Activated naive CD4-positive, alpha-beta T cell treated with anti-CD3 and anti-CD28 coated beads for 36 hours (primary cell): Measurements from ENCODE around the gene H6PD. TPM values are rescaled to one million over a fixed set of nuclear protein-coding genes. Genes with fewer than 3 reads are reported as not detected.

Experiments
- CTCF ChIA-PET: fragments of 350-600 bp; sonication (Branson Sonifier 250); formaldehyde crosslinking; loops from one replicate; lab custom pipeline; 2021; ENCODE audit warnings: antibody characterized with exemption; lab: Charles Lee
- DNase-seq: peaks from one replicate; pipeline ENCODE4 v3.0.0-alpha.2; 2020
- H3K27ac Mint-ChIP-seq: one replicate; pipeline ENCODE4 v1.8.0; 2021; ENCODE audit warnings: mild to moderate bottlenecking, mixed read lengths
- H3K27me3 Mint-ChIP-seq: one replicate; pipeline ENCODE4 v1.8.0; 2021; ENCODE audit warnings: low read depth, mixed read lengths
- H3K36me3 Mint-ChIP-seq: one replicate; pipeline ENCODE4 v1.8.0; 2021; ENCODE audit warnings: low read depth, mixed read lengths
- H3K4me1 Mint-ChIP-seq: one replicate; pipeline ENCODE4 v1.8.0; 2021; ENCODE audit warnings: low read depth, mixed read lengths
- H3K4me3 Mint-ChIP-seq: one replicate; pipeline ENCODE4 v1.8.0; 2021; ENCODE audit warnings: mild to moderate bottlenecking, moderate library complexity, mixed read lengths
- H3K9me3 Mint-ChIP-seq: one replicate; pipeline ENCODE4 v1.8.0; 2021; ENCODE audit warnings: mixed read lengths
- intact Hi-C: fragments of 100-400 bp; cut with micrococcal nuclease; formaldehyde crosslinking; loops from one replicate; pipeline ENCODE4 v1.15.1; 2023
- total RNA-seq, 2 experiments: library from RNA; stranded (reverse); gene quantifications; one replicate each; pipeline ENCODE4 v1.2.3, GENCODE V29; 2021

Gene H6PD
- total RNA-seq, 2 experiments from 2014 or later: 7.8 to 8.3 TPM

DNA sequence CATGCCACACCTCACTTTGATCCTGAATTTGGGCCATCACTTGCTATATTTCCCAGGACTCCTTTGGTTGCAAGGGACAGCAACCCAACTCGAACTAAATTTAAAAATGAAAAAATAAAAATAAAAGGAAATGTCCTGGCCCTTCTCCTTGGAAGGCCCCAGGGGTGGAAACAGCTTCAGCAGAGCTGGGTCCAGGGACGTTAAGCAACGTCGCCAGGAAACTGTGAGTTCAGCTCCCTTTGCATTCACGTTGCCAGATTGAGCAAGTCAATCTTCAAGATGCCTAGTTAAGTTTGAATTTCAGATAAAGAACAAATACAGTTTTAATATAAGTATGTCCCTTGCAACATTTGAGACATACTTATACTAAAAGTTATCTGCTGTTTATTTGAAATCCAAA, 43.5 kb downstream of the H6PD start:
- CTCF ChIA-PET: interaction anchor here (1.8 kb wide), 1 partner anchor 11 kb away, joined by 7 read pairs; no protein-coding TSS in a partner anchor

DNA sequence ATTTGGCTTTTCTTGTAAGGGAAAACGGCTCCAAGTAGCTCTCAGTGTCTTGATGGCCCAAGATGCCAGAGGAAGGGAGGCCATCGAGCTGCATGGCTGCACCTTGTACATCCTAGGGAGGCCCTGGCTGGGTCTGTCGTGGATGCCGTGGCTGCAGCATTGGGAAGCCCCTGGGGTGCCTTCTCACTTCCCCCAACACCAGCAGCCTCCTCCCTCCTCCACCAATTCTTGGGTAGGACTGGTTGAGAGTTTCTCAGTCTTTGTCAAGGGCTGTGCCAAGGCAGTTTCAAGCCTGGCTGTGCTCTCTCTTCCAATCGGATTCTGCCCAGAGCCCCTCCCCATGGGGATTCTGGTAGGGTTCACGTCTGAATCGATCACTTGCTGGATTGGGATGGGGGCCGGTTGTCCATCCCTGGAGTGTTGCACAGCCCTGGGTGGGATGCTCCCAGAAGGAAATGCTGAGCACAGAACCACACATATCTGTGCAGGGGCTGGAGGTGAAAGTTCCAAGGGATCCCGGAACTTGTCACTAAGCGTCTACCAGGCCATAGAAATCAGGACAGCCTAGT, 44.1 kb downstream of the H6PD start:
- no peak for DNase-seq
- CTCF ChIA-PET: interaction anchor here (1.8 kb wide), 1 partner anchor 11 kb away, joined by 7 read pairs; no protein-coding TSS in a partner anchor
- Mint-ChIP-seq H3K9me3 (peaks cover 2% of the 10 kb centered on the region), H3K36me3 (no peaks in the 10 kb centered on the region), H3K4me3 (no peak overlapping the region), H3K4me1 (peaks cover 37% of the 10 kb centered on the region), H3K27ac (no peak overlapping the region), H3K27me3 (no peaks in the 10 kb centered on the region)
- intact Hi-C loops: no loop called here

More for the DNA sequence above, 43.5 kb downstream of the H6PD start:
- intact Hi-C loops: no loop called here
- H3K9me3 Mint-ChIP-seq: peaks cover 2% of the 10 kb centered on the region
- no peak for DNase-seq
- no peaks in the 10 kb centered on the region for H3K36me3 Mint-ChIP-seq
- H3K4me3 Mint-ChIP-seq: no peak overlapping the region
- H3K4me1 Mint-ChIP-seq: peaks cover 37% of the 10 kb centered on the region
- H3K27me3 Mint-ChIP-seq: no peaks in the 10 kb centered on the region
- no peak overlapping the region for H3K27ac Mint-ChIP-seq

DNA sequence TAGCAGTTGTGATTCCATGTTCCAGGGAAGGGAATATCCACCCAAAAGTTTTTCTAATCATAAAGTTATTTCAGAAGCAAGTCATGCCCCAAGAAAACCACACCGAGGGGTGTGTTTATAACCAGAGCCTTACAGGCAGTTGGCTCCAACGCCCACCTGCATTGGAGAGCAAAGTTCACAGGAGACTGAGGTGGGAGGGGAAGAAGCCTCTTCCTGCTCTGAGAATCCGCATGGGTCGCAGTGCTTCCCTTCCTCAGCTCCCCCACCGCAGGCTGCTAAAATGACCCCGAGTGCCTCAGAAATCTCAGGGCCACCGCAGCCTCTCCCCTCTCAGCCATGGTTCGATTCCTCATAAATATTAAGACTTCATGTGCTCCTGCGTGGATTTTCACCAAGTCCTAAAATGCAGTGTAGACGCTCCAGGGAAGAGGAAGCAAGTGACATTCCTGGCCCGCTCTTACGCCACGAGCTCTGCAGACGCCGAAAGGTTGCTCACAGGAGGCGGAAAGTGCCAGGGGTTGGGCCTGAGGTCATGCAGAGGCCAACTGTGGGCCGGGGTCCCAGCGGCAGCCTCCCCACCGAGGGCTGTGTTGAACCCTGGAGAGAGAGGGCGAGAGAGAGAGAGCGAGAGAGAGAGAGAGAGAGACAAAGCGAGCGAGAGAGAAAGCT, 44.7 kb downstream of the H6PD start:
- no peak overlapping the region for H3K27ac Mint-ChIP-seq
- H3K27me3 Mint-ChIP-seq: no peaks in the 10 kb centered on the region
- no peak overlapping the region for H3K4me3 Mint-ChIP-seq
- H3K4me1 Mint-ChIP-seq: peaks cover 43% of the 10 kb centered on the region
- no peak for DNase-seq
- CTCF ChIA-PET: interaction anchor here (1.8 kb wide), 1 partner anchor 10 kb away, joined by 7 read pairs; no protein-coding TSS in a partner anchor
- no peaks in the 10 kb centered on the region for H3K36me3 Mint-ChIP-seq
- H3K9me3 Mint-ChIP-seq: peaks cover 6% of the 10 kb centered on the region
- intact Hi-C loops: no loop called here

DNA sequence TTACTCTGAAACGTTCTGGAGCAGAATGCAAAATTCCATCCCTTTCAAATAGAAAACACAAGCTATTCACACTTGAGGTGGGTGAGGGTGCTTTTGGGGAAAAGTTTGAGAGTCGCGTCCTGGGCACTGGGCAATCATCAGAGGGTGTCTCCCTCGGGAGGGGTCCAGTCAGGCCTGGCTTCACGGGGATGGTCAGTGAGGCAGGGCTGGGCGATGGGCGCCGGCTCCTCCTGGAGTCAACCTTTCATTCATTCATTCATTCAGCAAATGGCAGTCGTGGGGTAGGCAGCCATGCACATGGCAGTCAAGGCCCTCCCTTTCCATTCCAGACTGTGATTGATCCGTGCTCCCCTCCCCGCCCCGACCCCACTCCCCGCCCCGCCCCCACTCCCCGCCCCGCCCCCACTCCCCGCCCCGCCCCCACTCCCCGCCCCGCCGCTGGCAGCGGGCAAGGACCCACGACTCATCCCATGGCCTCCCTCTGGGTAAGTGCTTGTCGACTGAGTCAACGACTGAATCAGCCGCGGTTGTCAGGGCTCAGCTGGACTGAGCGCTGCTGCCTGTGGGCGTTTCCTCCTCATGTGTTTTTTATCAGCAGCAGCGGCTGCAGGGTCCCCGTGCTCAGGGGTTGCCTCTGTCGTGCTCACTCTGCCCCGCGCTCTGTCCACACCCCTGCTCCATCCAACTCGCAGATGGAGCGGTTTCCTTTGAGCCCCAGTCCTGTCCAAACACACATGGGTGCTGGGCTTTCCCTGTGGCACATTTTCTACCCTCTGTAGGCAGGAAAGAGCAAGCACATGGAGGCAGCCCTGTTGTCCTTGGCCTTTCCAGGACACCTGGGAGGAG, 45.7 kb downstream of the H6PD start:
- H3K4me3 Mint-ChIP-seq: no peak overlapping the region
- H3K9me3 Mint-ChIP-seq: peaks cover 9% of the 10 kb centered on the region
- no peak overlapping the region for H3K27ac Mint-ChIP-seq
- intact Hi-C loops: no loop called here
- H3K36me3 Mint-ChIP-seq: no peaks in the 10 kb centered on the region
- no peaks in the 10 kb centered on the region for H3K27me3 Mint-ChIP-seq
- DNase-seq: peak; percentile 80
- H3K4me1 Mint-ChIP-seq: peaks cover 42% of the 10 kb centered on the region
- CTCF ChIA-PET: interaction anchor here (0.7 to 1.0 kb wide), 2 partner anchors 9 to 176 kb away, joined by 3 read pairs; no protein-coding TSS in a partner anchor

DNA sequence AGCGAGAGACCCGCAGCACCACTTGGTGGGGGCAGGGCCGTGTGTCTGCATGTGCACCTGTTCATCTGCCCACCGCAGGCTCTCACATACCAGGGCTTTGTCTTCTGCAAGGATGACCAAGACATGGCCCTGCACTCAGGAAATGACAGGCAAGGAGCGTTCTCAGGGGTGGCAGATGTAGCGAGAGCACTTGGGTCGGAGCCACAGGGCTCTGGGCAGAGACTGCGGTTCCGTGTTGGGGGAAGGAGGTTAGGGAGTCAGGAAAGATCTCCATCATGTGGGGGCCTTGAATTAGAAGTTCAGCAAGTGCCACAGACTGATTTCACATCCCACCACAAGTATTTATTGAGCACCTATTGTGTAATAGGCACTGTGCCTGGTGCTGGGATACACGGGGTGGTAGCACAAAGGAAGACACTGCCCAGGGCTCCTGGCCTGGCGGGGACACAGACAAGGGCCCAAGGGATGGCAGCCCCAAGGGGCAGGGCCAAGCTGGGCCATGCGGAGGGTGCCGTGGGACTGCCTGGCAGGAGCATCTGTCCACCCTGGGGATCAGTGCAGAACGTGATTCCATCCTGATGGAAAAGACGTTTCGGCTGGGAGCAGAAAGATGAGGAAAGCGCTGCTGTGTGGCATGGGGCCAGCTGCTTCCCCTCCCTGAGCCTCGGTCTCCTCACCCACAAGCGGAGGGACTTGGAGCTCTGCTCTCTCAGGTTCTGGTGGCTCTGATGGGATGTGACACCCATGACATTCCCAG, 46.7 kb downstream of the H6PD start:
- intact Hi-C loops: no loop called here
- H3K9me3 Mint-ChIP-seq: peaks cover 9% of the 10 kb centered on the region
- H3K27me3 Mint-ChIP-seq: no peaks in the 10 kb centered on the region
- no peaks in the 10 kb centered on the region for H3K36me3 Mint-ChIP-seq
- no peak for DNase-seq
- no peak overlapping the region for H3K27ac Mint-ChIP-seq
- H3K4me1 Mint-ChIP-seq: peaks cover 32% of the 10 kb centered on the region
- H3K4me3 Mint-ChIP-seq: no peak overlapping the region
- CTCF ChIA-PET: interaction anchor here (0.7 to 1.6 kb wide), 4 partner anchors 8 to 213 kb away, joined by 3 to 8 read pairs (median 3); no protein-coding TSS in a partner anchor

DNA sequence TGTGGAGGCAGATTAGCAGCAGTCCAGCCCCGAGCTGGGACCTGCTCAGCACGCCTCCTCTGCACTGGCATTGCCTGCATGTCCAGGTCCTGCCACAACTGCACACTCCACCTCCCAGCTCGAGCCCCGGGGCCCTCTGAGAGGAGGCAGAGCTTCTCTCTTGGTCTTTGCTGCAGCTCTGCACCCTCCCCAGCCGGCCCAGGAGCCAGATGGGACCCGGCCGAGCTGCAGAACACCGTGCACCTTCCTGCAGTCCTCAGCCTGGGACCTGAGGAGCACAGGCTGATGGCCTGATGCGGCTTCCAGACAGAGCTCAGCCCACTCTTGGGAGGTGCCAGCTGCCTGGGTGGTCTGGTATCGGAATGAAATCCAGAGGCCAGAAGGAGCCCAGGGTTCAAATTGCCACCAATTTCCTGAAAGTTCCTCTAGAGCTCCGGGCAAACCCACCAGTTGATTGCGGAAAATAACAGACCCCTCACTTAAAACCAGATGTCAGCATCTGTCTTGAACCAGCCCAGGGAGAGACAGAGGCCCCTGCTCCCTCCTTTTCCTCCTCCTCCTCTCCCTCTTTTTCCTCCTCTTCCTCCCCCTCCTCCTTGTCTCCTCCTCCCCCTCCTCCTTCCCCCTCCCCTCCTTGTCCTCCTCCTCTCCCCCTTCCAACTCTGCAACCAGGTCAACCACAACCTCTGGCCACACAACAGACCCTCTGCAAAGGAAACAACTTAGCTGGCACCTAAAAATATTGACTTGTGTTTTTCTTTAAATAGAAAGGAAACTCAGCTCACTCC, 47.5 kb downstream of the H6PD start:
- H3K4me3 Mint-ChIP-seq: no peak overlapping the region
- no peak for DNase-seq
- CTCF ChIA-PET: interaction anchor here (1.0 to 1.6 kb wide), 2 partner anchors 8 to 212 kb away, joined by 3 to 8 read pairs; no protein-coding TSS in a partner anchor
- no peak overlapping the region for H3K27ac Mint-ChIP-seq
- peaks cover 9% of the 10 kb centered on the region for H3K9me3 Mint-ChIP-seq
- intact Hi-C loops: no loop called here
- no peaks in the 10 kb centered on the region for H3K36me3 Mint-ChIP-seq
- H3K27me3 Mint-ChIP-seq: no peaks in the 10 kb centered on the region
- peaks cover 32% of the 10 kb centered on the region for H3K4me1 Mint-ChIP-seq

DNA sequence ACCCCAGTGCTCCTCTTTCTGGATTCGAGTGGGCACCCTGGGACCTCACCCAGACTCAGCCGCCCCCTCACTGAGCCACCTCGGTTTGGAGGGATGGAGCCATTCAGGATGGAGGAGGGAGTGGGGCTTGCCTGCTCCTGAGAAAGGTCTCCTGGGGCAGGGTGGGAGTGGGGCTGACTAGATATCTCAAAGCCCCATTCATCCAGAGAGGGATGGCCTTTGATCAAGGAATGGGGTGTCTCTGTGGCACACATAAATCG, 48.1 kb downstream of the H6PD start:
- Mint-ChIP-seq H3K36me3 (no peaks in the 10 kb centered on the region), H3K4me1 (peaks cover 32% of the 10 kb centered on the region)
- intact Hi-C loops: no loop called here

DNA sequence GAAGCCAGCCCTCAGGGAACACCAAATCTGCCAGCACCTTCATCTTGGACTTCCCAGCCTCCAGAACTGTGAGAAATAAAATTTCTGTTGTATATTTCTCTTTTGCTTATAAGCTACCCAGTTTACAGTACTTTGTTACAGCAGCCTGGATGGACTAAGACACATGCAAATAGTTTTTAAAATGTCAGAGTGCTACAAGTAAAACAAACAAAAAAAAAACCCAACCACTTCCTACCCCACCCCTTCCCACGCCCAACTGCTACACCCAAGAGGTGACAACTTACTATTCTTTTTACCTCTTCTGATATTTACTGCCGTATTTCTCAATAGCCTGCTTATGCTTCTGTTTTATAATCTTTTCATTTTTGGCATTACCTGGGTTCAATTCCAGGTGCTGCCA, 49.5 kb downstream of the H6PD start:
- H3K27ac Mint-ChIP-seq: no peak overlapping the region
- DNase-seq: no peak
- no peak overlapping the region for H3K4me3 Mint-ChIP-seq
- intact Hi-C loops: no loop called here
- peaks cover 29% of the 10 kb centered on the region for H3K4me1 Mint-ChIP-seq
- H3K36me3 Mint-ChIP-seq: no peaks in the 10 kb centered on the region
- H3K9me3 Mint-ChIP-seq: peaks cover 12% of the 10 kb centered on the region
- H3K27me3 Mint-ChIP-seq: no peaks in the 10 kb centered on the region
- CTCF ChIA-PET: interaction anchor here (0.9 to 2.3 kb wide), 2 partner anchors 17 to 171 kb away, joined by 4 to 10 read pairs; no protein-coding TSS in a partner anchor

More for the DNA sequence above, 48.1 kb downstream of the H6PD start:
- CTCF ChIA-PET: interaction anchor here (1.0 to 1.6 kb wide), 2 partner anchors 7 to 211 kb away, joined by 3 to 8 read pairs; no protein-coding TSS in a partner anchor
- Mint-ChIP-seq H3K4me3 (no peak overlapping the region), H3K27ac (no peak overlapping the region), H3K9me3 (peaks cover 9% of the 10 kb centered on the region), H3K27me3 (no peaks in the 10 kb centered on the region)
- DNase-seq: no peak

DNA sequence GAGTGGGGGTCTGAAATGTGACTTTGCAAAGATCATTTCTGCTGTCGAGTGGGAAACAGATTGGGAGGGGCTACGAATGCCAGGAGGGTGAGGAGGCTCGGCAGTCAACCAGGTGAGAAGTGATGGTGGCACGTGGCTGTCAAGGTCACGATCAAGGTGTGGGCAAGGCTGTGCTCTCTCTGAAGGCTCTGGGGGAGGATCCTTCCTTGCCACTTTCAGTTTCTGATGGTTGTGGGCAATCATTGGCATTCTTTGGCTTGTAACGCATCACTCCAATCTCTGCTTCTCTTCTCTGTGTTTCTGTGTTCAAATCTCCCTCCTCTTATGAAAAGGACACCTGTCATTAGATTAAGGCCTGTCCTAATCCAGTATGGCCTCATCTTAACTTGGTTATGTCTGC, 52.0 kb downstream of the H6PD start:
- H3K27me3 Mint-ChIP-seq: no peaks in the 10 kb centered on the region
- peaks cover 26% of the 10 kb centered on the region for H3K4me1 Mint-ChIP-seq
- peaks cover 13% of the 10 kb centered on the region for H3K9me3 Mint-ChIP-seq
- no peak for DNase-seq
- no peak overlapping the region for H3K27ac Mint-ChIP-seq
- no peak overlapping the region for H3K4me3 Mint-ChIP-seq
- no peaks in the 10 kb centered on the region for H3K36me3 Mint-ChIP-seq
- CTCF ChIA-PET: interaction anchor here (1.5 kb wide), 1 partner anchor 204 kb away, joined by 12 read pairs; no protein-coding TSS in a partner anchor
- intact Hi-C loops: no loop called here

DNA sequence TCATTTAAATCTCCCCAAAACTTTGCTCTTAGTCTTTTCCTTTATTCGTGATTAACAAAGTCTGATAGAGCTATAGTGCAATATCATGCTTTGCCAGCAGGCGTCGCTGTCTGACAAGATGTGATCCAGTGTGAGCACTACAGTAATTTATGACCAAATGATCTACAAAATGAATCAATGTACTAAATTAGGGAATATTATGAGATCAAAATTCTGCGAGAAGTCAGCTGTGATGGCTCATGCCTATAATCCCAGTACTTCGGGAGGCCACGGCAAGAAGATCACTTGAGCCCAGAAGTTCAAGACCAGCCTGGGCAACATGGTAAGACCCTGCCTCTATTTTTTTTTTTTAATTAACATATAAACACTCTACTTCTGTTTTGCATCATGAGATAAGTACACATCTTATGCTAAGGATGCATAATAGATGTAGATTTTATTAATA, 54.5 kb downstream of the H6PD start:
- no peak overlapping the region for H3K27ac Mint-ChIP-seq
- intact Hi-C loops: loop anchor here (1.0 kb wide), 2 partner anchors 166 to 202 kb away; no protein-coding TSS in a partner anchor
- no peak overlapping the region for H3K4me3 Mint-ChIP-seq
- peaks cover 11% of the 10 kb centered on the region for H3K9me3 Mint-ChIP-seq
- peaks cover 16% of the 10 kb centered on the region for H3K4me1 Mint-ChIP-seq
- CTCF ChIA-PET: interaction anchor here (0.6 to 6.1 kb wide), 26 partner anchors 7 to 233 kb away, joined by 3 to 118 read pairs (median 4); no protein-coding TSS in a partner anchor
- no peaks in the 10 kb centered on the region for H3K36me3 Mint-ChIP-seq
- peak; percentile 94 for DNase-seq
- H3K27me3 Mint-ChIP-seq: no peaks in the 10 kb centered on the region
